PC-3 (cell line): ENCODE data around the gene C19orf47.

Experiments used
- EZH2 ChIP-seq: fragments of 300-600 bp; sonication (generic); IDR thresholded peaks from one replicate; pipeline ENCODE4 v1.6.1; 2017; ENCODE audit warnings: antibody characterized with exemption, mild to moderate bottlenecking, low read length; ENCODE audit not compliant: unreplicated experiment
- TF ChIP-seq, protein P1 (sequence below): fragments of 300-600 bp; sonication (generic); conservative IDR thresholded peaks from 2 replicates; pipeline ENCODE4 v1.5.1; 2017; ENCODE audit warnings: antibody characterized with exemption, low read depth, mild to moderate bottlenecking, low read length

- TF ChIP-seq, protein P1, sequence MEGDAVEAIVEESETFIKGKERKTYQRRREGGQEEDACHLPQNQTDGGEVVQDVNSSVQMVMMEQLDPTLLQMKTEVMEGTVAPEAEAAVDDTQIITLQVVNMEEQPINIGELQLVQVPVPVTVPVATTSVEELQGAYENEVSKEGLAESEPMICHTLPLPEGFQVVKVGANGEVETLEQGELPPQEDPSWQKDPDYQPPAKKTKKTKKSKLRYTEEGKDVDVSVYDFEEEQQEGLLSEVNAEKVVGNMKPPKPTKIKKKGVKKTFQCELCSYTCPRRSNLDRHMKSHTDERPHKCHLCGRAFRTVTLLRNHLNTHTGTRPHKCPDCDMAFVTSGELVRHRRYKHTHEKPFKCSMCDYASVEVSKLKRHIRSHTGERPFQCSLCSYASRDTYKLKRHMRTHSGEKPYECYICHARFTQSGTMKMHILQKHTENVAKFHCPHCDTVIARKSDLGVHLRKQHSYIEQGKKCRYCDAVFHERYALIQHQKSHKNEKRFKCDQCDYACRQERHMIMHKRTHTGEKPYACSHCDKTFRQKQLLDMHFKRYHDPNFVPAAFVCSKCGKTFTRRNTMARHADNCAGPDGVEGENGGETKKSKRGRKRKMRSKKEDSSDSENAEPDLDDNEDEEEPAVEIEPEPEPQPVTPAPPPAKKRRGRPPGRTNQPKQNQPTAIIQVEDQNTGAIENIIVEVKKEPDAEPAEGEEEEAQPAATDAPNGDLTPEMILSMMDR = no peak
- TF ChIP-seq EZH2 = no peak
These were observed 64.0 kb downstream of the C19orf47 start for GRCh38 chr19:40284251-40284500.
